HG03342 (cell line): ENCODE data around the gene DENND1A.

Experiments
- ATAC-seq: cut with Tn5 transposase; IDR thresholded peaks from one replicate; pipeline ENCODE4 v1.9.1; 2021; ENCODE audit warnings: mild to moderate bottlenecking, moderate library complexity; ENCODE audit not compliant: unreplicated experiment

Gene DENND1A

GRCh38 chr9:123383512-123384170 lies 546.3 kb downstream of the DENND1A start:
- no peak for ATAC-seq

- no peak for ATAC-seq
These were observed 547.0 kb downstream of the DENND1A start for GRCh38 chr9:123382653-123383511.

- no peak for ATAC-seq
These were observed 548.8 kb downstream of the DENND1A start for GRCh38 chr9:123380852-123381705.

- no peak for ATAC-seq
These were observed 550.8 kb downstream of the DENND1A start for GRCh38 chr9:123378956-123379660.

- ATAC-seq: no peak
These were observed 551.9 kb downstream of the DENND1A start for GRCh38 chr9:123378025-123378424.

GRCh38 chr9:123377211-123377971 lies 552.5 kb downstream of the DENND1A start:
- ATAC-seq: no peak

- ATAC-seq: no peak
These were observed 553.5 kb downstream of the DENND1A start for GRCh38 chr9:123376218-123377071.

- no peak for ATAC-seq
These were observed 554.3 kb downstream of the DENND1A start for GRCh38 chr9:123375469-123376132.

- ATAC-seq: no peak
These were observed 556.0 kb downstream of the DENND1A start for GRCh38 chr9:123373946-123374345.

- ATAC-seq: no peak
These were observed 556.4 kb downstream of the DENND1A start for GRCh38 chr9:123373447-123373923.

- ATAC-seq: no peak
These were observed 557.0 kb downstream of the DENND1A start for GRCh38 chr9:123372766-123373446.

GRCh38 chr9:123371805-123372590 lies 557.9 kb downstream of the DENND1A start:
- no peak for ATAC-seq

- ATAC-seq: no peak
These were observed 558.7 kb downstream of the DENND1A start for GRCh38 chr9:123371228-123371584.

GRCh38 chr9:123370526-123371227 lies 559.2 kb downstream of the DENND1A start:
- ATAC-seq: no peak

GRCh38 chr9:123370108-123370507 lies 559.8 kb downstream of the DENND1A start:
- no peak for ATAC-seq

GRCh38 chr9:123369296-123369695 lies 560.6 kb downstream of the DENND1A start:
- ATAC-seq: no peak
